SU-DHL-6 (cell line): ENCODE data around the gene TP63.
"Not testable (repeated sequence)": the region's sequence is repeated elsewhere in the genome, so short reads cannot be mapped to it uniquely, and the experiment has no call there.

Source experiments
- H2AFZ ChIP-seq: fragments of 200-600 bp; sonication (generic); 2 replicates; pipeline ENCODE4 v1.6.1; 2014; ENCODE audit warnings: low read depth, mild to moderate bottlenecking, moderate library complexity, mixed read lengths, antibody characterized with exemption, low read length; ENCODE audit not compliant: severe bottlenecking
- H3F3A ChIP-seq: fragments of 200-600 bp; shearing (Covaris generic); 2 replicates; pipeline ENCODE4 v1.6.0; 2016; ENCODE audit warnings: antibody characterized with exemption, mild to moderate bottlenecking; ENCODE audit not compliant: insufficient read depth
- H3K27ac ChIP-seq: fragments of 200-600 bp; sonication (generic); 2 replicates; pipeline ENCODE4 v1.5.1; 2016; ENCODE audit warnings: low read depth, mild to moderate bottlenecking, low read length, moderate library complexity, mixed read lengths
- H3K27me3 ChIP-seq: fragments of 200-600 bp; sonication (generic), shearing (Covaris generic); 2 replicates; pipeline ENCODE4 v1.6.0; 2014; ENCODE audit warnings: mild to moderate bottlenecking, low read length
- H3K36me3 ChIP-seq: fragments of 200-600 bp; sonication (generic); 2 replicates; pipeline ENCODE4 v1.6.1; 2014; ENCODE audit warnings: mild to moderate bottlenecking, low read length, mixed read lengths
- H3K4me2 ChIP-seq: fragments of 300-600, 200-600 bp; shearing (Covaris generic), sonication (generic); 2 replicates; pipeline ENCODE4 v1.6.0; 2014; ENCODE audit warnings: low read length, low read depth, mild to moderate bottlenecking; ENCODE audit not compliant: poor library complexity, severe bottlenecking
- H3K4me3 ChIP-seq: fragments of 200-600 bp; sonication (generic); 2 replicates; pipeline ENCODE4 v1.5.1; 2014; ENCODE audit warnings: antibody characterized with exemption, low read length, mild to moderate bottlenecking, mixed read lengths; ENCODE audit not compliant: insufficient read depth, poor library complexity, severe bottlenecking
- H3K79me2 ChIP-seq: fragments of 200-600 bp; sonication (generic); 2 replicates; pipeline ENCODE4 v1.6.1; 2014; ENCODE audit warnings: mild to moderate bottlenecking, low read length, moderate library complexity; ENCODE audit not compliant: insufficient read depth
- H3K9ac ChIP-seq: fragments of 200-600 bp; sonication (generic); 2 replicates; pipeline ENCODE4 v1.7.0; 2014; ENCODE audit warnings: mild to moderate bottlenecking, low read length
- H3K9me2 ChIP-seq: fragments of 200-600 bp; sonication (generic); replicated peaks from 2 replicates; pipeline ENCODE4 v1.6.1; 2014; ENCODE audit warnings: low read length; ENCODE audit not compliant: insufficient read depth
- H3K9me3 ChIP-seq: fragments of 200-600 bp; sonication (generic); 2 replicates; pipeline ENCODE4 v1.6.1; 2014; ENCODE audit warnings: low read length, mixed read lengths; ENCODE audit not compliant: insufficient read depth
- H4K20me1 ChIP-seq: fragments of 200-600 bp; sonication (generic); 2 replicates; pipeline ENCODE4 v1.6.1; 2014; ENCODE audit warnings: low read depth, mild to moderate bottlenecking, antibody characterized with exemption, low read length, moderate library complexity, mixed read lengths
- CTCF ChIP-seq: fragments of 200-600 bp; sonication (generic); IDR thresholded peaks from one replicate; pipeline ENCODE4 v1.5.1; 2017; ENCODE audit warnings: antibody characterized with exemption, mild to moderate bottlenecking, low read length, moderate library complexity; ENCODE audit not compliant: insufficient read depth, poor library complexity, severe bottlenecking
- EZH2phosphoT487 ChIP-seq: fragments of 200-600 bp; sonication (generic), shearing (Covaris generic); conservative IDR thresholded peaks from 2 replicates; pipeline ENCODE4 v1.6.1; 2018; ENCODE audit warnings: mild to moderate bottlenecking, antibody characterized with exemption, low read length, moderate library complexity, mixed read lengths

TP63 gene

GRCh38 chr3:189745622-189746021 is 114.4 kb downstream of the TP63 start:
- Histone ChIP-seq H3K36me3 (peaks cover 8% of the 10 kb centered on the region; the same call in 1 of the 2 replicates), H4K20me1 (no peaks in the 10 kb centered on the region), H3K9ac (no peak overlapping the region), H3K27me3 (no peaks in the 10 kb centered on the region), H3F3A (no peaks in the 10 kb centered on the region), H3K9me3 (peaks cover 4% of the 10 kb centered on the region; the same call in 1 of the 2 replicates), H3K9me2 (no peaks in the 10 kb centered on the region), H3K4me2 (no peak overlapping the region), H2AFZ (no peak overlapping the region), H3K27ac (no peak overlapping the region), H3K79me2 (no peaks in the 10 kb centered on the region), H3K4me3 (no peak overlapping the region)
- TF ChIP-seq CTCF (no peak), EZH2phosphoT487 (no peak)

DNA sequence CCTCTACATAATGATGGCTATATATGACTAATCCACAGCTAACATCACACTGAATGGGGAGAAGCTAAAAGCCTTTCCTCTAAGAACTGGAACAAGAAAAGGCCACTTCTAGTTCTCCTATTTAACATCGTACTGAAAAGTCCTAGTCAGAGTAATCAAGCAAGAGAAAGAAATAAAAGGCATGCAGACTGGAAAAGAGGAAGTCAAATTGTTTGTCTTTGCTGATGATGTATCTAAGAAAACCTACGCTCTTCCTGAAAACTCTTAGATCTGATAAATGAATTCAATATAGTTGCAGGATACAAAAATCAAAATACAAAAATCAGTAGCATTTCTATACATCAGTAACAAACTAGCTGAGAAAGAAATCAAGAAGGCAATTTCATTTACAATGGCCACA is 116.9 kb downstream of the TP63 start:
- Histone ChIP-seq H3K9ac (no peak overlapping the region), H2AFZ (no peak overlapping the region), H3K36me3 (peaks cover 11% of the 10 kb centered on the region; the same call in 1 of the 2 replicates)

DNA sequence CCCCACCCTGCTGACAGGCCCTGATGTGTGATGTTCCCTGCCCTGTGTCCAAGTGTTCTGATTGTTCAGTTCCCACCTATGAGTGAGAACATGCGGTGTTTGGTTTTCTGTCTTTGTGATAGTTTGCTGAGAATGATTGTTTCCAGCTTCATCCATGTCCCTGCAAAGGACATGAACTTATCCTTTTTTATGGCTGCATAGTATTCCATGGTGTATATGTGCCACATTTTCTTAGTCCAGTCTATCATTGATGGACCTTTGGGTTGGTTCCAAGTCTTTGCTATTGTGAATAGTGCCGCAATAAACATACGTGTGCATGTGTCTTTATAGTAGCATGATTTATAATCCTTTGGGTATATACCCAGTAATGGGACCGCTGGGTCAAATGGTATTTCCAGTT is 119.8 kb downstream of the TP63 start:
- not testable (repeated sequence) for H3K36me3 ChIP-seq, H3K9me2 ChIP-seq, H4K20me1 ChIP-seq, H3K4me3 ChIP-seq, H3K27me3 ChIP-seq, H3F3A ChIP-seq, H3K4me2 ChIP-seq, H3K79me2 ChIP-seq, H3K27ac ChIP-seq, H3K9ac ChIP-seq, H2AFZ ChIP-seq, H3K9me3 ChIP-seq

More for the DNA sequence above, 116.9 kb downstream of the TP63 start:
- no peaks in the 10 kb centered on the region for H3K79me2 ChIP-seq
- TF ChIP-seq CTCF (no peak), EZH2phosphoT487 (no peak)
- H3F3A ChIP-seq, result no peaks in the 10 kb centered on the region
- H3K9me3 ChIP-seq, result peaks cover 4% of the 10 kb centered on the region; the same call in 1 of the 2 replicates
- H3K27ac ChIP-seq, result no peak overlapping the region
- no peak overlapping the region for H3K4me2 ChIP-seq
- no peaks in the 10 kb centered on the region for H3K9me2 ChIP-seq
- H3K27me3 ChIP-seq, result no peaks in the 10 kb centered on the region
- H4K20me1 ChIP-seq, result no peaks in the 10 kb centered on the region
- H3K4me3 ChIP-seq, result no peak overlapping the region

DNA sequence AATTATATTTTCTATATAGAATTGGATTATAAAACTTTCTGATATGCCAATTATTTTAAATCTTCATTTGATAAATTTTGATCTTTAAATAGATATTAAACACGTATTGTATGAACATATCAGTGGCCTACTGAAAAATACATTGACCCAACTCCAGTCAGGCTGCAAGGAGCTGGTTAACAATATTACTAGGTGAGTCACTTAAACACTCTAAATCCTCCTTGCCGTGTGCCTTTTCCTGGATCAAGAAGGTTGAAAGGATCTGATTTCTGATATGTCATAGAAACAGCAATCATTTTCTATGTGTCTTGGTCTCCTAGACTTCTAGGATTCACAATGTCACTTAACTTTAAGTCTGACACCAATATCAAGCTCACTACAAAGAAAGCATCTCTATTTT is 123.2 kb downstream of the TP63 start:
- H3K9me2 ChIP-seq, result no peaks in the 10 kb centered on the region
- H2AFZ ChIP-seq, result no peak overlapping the region
- no peak overlapping the region for H3K27ac ChIP-seq
- H3K79me2 ChIP-seq, result no peaks in the 10 kb centered on the region
- no peaks in the 10 kb centered on the region for H3K27me3 ChIP-seq
- H4K20me1 ChIP-seq, result no peaks in the 10 kb centered on the region
- H3F3A ChIP-seq, result no peaks in the 10 kb centered on the region
- H3K4me3 ChIP-seq, result no peak overlapping the region
- H3K9ac ChIP-seq, result no peak overlapping the region
- H3K36me3 ChIP-seq, result 0 out of 2 replicates have a peak, but pooled peaks cover 3% of the 10 kb centered on the region
- H3K9me3 ChIP-seq, result no peaks in the 10 kb centered on the region
- TF ChIP-seq EZH2phosphoT487, result no peak
- TF ChIP-seq CTCF, result no peak
- H3K4me2 ChIP-seq, result no peak overlapping the region
